ENCODE data around the gene SPTLC1.

SPTLC1 gene, protein sequence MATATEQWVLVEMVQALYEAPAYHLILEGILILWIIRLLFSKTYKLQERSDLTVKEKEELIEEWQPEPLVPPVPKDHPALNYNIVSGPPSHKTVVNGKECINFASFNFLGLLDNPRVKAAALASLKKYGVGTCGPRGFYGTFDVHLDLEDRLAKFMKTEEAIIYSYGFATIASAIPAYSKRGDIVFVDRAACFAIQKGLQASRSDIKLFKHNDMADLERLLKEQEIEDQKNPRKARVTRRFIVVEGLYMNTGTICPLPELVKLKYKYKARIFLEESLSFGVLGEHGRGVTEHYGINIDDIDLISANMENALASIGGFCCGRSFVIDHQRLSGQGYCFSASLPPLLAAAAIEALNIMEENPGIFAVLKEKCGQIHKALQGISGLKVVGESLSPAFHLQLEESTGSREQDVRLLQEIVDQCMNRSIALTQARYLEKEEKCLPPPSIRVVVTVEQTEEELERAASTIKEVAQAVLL

DNA sequence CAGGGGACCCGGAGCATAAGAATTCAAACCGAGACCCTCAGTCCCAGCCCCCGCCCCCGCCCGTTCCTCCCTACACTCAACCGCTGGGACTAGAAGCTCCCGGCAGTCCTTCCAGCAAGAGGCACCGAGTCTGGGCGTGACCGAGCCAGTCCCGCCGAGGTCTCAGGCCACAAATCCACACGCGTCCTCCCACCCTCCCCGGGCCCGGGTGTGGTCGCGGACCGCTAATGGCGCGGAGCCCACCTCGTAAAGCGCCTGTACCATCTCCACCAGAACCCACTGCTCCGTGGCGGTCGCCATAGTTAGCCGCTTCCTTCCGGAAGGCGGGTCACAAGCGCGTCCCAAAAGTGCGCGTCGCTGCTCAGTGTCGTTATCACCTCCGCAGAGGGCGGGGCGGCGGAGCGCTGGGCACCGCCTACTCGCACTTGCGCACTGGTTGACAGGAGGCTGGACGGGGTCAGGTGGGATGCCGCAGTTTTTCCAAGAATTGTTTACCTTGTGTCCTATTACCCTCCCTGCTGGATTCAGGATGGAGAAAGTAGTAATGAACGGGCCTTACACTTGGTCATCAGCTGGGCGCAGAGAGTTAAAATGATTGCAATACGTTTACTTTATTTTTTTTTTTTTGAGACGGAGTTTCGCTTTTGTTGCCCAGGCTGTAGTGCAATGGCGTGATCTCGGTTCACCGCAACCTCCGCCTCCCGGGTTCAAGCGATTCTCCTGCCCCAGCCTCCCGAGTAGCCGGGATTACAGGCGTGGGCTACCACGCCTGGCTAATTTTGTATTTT lies at the start of gene SPTLC1:
Gene SPTLC1, minus strand, starts transcription at position 343 of the 788 bp plus-strand sequence. Its CDS starts 43 bp downstream, at position 300.
- peak within 1 kb of the TSS; percentile 92 for H3K4me3 ChIP-seq (ENCODE audit: low read depth, low read length)
- TF ChIP-seq, protein P1, sequence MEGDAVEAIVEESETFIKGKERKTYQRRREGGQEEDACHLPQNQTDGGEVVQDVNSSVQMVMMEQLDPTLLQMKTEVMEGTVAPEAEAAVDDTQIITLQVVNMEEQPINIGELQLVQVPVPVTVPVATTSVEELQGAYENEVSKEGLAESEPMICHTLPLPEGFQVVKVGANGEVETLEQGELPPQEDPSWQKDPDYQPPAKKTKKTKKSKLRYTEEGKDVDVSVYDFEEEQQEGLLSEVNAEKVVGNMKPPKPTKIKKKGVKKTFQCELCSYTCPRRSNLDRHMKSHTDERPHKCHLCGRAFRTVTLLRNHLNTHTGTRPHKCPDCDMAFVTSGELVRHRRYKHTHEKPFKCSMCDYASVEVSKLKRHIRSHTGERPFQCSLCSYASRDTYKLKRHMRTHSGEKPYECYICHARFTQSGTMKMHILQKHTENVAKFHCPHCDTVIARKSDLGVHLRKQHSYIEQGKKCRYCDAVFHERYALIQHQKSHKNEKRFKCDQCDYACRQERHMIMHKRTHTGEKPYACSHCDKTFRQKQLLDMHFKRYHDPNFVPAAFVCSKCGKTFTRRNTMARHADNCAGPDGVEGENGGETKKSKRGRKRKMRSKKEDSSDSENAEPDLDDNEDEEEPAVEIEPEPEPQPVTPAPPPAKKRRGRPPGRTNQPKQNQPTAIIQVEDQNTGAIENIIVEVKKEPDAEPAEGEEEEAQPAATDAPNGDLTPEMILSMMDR (IDR thresholded peaks at IDR 0.05; ENCODE audit: low read depth, low read length): no peak
- in situ Hi-C loops (cut with HindIII; ENCODE audit: low sequenced_read_pairs): no loop called here
- peak; percentile 96 for DNase-seq (ENCODE audit: low read depth, low spot score)

DNA sequence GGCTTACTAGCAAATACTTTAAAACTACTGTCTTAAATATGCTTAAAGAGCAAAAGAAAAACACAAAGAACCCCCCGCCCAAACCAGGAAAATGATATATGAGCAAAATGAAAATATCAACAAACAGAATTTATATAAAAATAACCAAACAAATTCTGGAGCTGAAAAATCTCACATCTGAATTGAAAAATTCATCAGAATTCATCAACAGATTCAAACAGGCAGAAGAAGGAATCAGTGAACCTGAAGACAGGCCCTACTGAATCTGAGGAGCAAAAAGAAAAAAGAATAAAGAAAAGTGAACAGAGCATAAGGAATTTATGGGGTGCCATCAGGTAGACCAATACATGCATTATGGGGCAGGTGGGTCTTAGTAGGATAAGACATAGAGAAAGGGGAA lies 49.8 kb upstream of the SPTLC1 start:
- DNase-seq (ENCODE audit: low read depth, low spot score): no peak
- TF ChIP-seq, protein P1 (IDR thresholded peaks at IDR 0.05; ENCODE audit: low read depth, low read length): no peak
- in situ Hi-C loops (cut with HindIII; ENCODE audit: low sequenced_read_pairs): no loop called here
- H3K4me3 ChIP-seq (ENCODE audit: low read depth, low read length): no peak overlapping the region

DNA sequence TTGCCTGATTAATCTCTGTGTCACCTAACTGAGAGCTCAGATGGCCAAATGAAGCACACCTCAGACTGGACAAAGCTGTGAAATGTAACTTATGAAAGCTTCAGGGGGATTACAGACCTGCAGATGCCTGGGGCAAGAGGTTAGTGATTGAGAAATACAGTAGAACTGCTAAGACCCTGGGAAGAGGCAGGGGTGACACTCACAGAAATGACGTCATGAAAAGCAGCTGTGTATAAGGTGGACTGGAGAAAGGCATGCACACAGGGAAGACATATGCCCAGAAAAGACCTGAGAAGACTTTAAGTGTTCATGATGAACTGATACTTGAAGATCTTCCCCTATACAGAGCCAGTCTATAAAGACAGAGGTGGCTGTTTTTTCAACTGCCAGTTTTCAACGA lies 49.3 kb upstream of the SPTLC1 start:
- DNase-seq (ENCODE audit: low read depth, low spot score): no peak
- H3K4me3 ChIP-seq (ENCODE audit: low read depth, low read length): no peak overlapping the region
- TF ChIP-seq, protein P1 (IDR thresholded peaks at IDR 0.05; ENCODE audit: low read depth, low read length): no peak
- in situ Hi-C loops (cut with HindIII; ENCODE audit: low sequenced_read_pairs): no loop called here

DNA sequence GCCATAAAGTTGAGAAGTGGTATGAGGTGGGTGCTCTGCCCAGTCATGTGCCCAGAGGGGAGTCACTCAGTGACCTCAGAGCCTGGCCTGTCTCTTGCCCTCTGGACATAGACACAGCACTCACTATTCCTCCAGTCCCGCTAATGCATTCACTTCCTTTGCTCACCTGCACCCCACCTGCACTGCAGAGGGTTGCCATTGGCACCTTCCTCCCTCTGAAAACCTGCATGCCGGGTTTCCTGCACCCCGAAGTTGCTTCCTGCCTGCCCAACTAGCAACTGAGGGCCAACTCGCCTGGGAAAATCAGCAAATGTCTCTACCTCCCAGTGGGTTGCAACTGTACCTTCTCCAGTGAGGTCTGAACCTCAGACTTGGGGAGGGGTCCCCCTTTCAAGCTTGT lies 48.1 kb upstream of the SPTLC1 start:
- H3K4me3 ChIP-seq (ENCODE audit: low read depth, low read length): no peak overlapping the region
- TF ChIP-seq, protein P1 (IDR thresholded peaks at IDR 0.05; ENCODE audit: low read depth, low read length): no peak
- in situ Hi-C loops (cut with HindIII; ENCODE audit: low sequenced_read_pairs): no loop called here
- DNase-seq (ENCODE audit: low read depth, low spot score): no peak

DNA sequence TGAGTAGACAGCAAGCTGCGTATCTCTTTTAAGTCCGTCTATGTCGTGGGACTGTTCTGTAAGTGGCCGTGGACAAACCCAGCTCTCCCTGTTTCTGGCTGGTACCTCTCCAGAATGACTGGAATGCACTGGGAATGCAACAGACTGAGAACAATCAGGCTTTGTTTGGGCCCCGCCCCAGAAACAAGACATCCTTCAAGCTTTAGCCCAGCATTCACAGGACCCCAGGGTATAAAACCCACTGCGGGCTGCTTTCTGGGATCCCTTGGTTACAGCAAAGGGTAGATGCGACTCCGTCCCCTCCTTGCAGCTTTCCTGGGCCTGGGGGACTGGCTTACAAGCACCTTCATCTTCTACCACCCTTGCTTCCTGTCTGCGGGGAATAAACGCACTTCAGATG lies 45.6 kb upstream of the SPTLC1 start:
- TF ChIP-seq, protein P1 (IDR thresholded peaks at IDR 0.05; ENCODE audit: low read depth, low read length): no peak
- in situ Hi-C loops (cut with HindIII; ENCODE audit: low sequenced_read_pairs): no loop called here

DNA sequence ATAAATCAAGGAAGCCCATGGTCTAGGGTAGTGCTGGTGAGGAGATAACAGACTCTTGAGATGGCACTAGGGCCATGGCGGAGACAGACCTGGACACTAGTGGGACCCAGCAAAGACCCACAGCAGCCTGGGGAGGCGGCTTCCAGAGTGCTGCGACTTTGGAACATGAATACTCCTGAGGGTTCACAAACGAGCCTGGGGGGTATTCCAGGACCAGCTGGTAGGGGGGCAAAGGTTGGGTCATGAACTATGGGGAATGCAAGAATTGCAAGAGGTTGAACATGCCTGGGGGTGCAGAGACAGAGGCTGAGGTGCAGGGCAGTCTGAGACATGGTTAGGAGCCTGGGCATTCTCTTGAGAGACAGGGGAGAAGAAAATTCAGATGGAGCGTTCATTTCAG lies 43.8 kb upstream of the SPTLC1 start:
- no peak for DNase-seq (ENCODE audit: low read depth, low spot score)
- H3K4me3 ChIP-seq (ENCODE audit: low read depth, low read length): no peak overlapping the region
- TF ChIP-seq, protein P1 (IDR thresholded peaks at IDR 0.05; ENCODE audit: low read depth, low read length): no peak
- in situ Hi-C loops (cut with HindIII; ENCODE audit: low sequenced_read_pairs): no loop called here

More for the DNA sequence above, 45.6 kb upstream of the SPTLC1 start:
- H3K4me3 ChIP-seq (ENCODE audit: low read depth, low read length): no peak overlapping the region
- DNase-seq (ENCODE audit: low read depth, low spot score): no peak
